Measurements from ENCODE around the gene SOX18. TPM values are rescaled to one million over a fixed set of nuclear protein-coding genes. Genes with fewer than 3 reads are reported as not detected.

The SOX18 gene
- total RNA-seq, 2 donors from 2014 or later, result 2.3 to 2.8 TPM

DNA sequence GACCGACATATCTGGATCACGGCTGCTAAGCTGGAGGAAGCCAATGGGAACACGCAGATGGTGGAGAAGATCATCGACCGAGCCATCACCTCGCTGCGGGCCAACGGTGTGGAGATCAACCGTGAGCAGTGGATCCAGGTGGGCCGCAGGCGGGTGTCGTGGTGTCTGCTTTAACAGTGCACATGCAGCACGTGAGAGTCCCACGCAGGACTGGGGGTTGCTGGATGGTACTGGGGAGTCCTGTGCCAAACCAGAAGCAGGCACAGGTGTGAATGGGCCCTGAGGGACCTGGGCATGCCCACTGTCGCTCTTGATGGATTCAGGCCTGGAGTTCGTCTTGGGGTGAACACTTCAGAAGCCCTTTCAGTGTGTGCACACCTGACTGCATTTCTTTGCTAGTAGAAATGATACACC is 38.1 kb downstream of the SOX18 start:
- Mint-ChIP-seq H3K36me3 (ENCODE audit: low read depth) (peaks cover 74% of the 10 kb centered on the region), H3K27me3 (ENCODE audit: insufficient read depth) (no peaks in the 10 kb centered on the region), H3K27ac (no peak overlapping the region), H3K4me3 (no peak overlapping the region), H3K9me3 (peaks cover 11% of the 10 kb centered on the region), H3K4me1 (no peaks in the 10 kb centered on the region)
- no peaks in the 10 kb centered on the region for H3K4me1 ChIP-seq (ENCODE audit: control insufficient read depth, insufficient read depth, low read length)
- TF ChIP-seq, protein P1, sequence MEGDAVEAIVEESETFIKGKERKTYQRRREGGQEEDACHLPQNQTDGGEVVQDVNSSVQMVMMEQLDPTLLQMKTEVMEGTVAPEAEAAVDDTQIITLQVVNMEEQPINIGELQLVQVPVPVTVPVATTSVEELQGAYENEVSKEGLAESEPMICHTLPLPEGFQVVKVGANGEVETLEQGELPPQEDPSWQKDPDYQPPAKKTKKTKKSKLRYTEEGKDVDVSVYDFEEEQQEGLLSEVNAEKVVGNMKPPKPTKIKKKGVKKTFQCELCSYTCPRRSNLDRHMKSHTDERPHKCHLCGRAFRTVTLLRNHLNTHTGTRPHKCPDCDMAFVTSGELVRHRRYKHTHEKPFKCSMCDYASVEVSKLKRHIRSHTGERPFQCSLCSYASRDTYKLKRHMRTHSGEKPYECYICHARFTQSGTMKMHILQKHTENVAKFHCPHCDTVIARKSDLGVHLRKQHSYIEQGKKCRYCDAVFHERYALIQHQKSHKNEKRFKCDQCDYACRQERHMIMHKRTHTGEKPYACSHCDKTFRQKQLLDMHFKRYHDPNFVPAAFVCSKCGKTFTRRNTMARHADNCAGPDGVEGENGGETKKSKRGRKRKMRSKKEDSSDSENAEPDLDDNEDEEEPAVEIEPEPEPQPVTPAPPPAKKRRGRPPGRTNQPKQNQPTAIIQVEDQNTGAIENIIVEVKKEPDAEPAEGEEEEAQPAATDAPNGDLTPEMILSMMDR (conservative IDR thresholded peaks at IDR 0.05), result no peak
- H3K9ac ChIP-seq (ENCODE audit: extremely low read depth, low read length, poor library complexity, severe bottlenecking), result no peak overlapping the region
- peaks cover 17% of the 10 kb centered on the region for H3K9me3 ChIP-seq (ENCODE audit: control insufficient read depth, low read length)
- H3K36me3 ChIP-seq (ENCODE audit: control insufficient read depth, insufficient read depth, low read length), result peaks cover 74% of the 10 kb centered on the region
- no peak overlapping the region for H3K27ac ChIP-seq (ENCODE audit: low read depth, low read length)
- H3K27me3 ChIP-seq (ENCODE audit: control insufficient read depth, insufficient read depth, low read length, poor library complexity, severe bottlenecking), result no peaks in the 10 kb centered on the region
- WGBS, 2 experiments (ENCODE audit: insufficient coverage in 1 of 2, insufficient read length in 1 of 2), result 92 to 96% methylated on average over 13 to 16 of the region's 16 CpGs
- no peak overlapping the region for H3K4me3 ChIP-seq (ENCODE audit: low read length)
- DNase-seq, result no peak

DNA sequence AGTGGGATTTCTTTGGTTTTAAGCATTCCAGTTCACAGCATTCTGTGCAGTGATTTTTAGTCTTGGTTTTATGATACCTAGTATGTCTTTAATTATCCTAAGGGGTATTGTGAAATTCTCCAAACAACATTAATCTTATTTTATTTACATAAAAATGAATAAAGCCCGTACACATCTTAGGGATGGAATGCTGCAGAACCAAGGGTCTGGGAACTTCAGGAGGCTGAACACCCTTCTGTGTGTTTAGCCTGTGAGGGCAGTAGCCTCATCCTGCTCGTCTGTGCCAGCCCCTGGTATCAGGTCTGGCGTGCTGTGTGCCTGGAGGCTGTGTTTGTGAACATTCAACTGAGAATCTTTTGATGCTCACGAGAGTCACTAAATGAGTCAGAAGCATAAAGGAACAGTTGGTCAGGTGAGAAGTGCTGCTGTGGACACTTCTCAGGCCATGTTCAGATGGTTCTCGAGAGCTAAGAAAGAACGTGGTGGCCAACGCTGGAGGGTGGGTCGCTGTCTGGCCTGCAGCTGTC is 38.7 kb downstream of the SOX18 start:
- Mint-ChIP-seq H3K36me3 (ENCODE audit: low read depth) (peaks cover 76% of the 10 kb centered on the region), H3K4me1 (no peaks in the 10 kb centered on the region), H3K9me3 (peaks cover 11% of the 10 kb centered on the region), H3K27ac (no peak overlapping the region), H3K4me3 (no peak overlapping the region), H3K27me3 (ENCODE audit: insufficient read depth) (no peaks in the 10 kb centered on the region)
- H3K4me3 ChIP-seq (ENCODE audit: low read length), result no peak overlapping the region
- H3K4me1 ChIP-seq (ENCODE audit: control insufficient read depth, insufficient read depth, low read length), result no peaks in the 10 kb centered on the region
- DNase-seq, result no peak
- peaks cover 72% of the 10 kb centered on the region for H3K36me3 ChIP-seq (ENCODE audit: control insufficient read depth, insufficient read depth, low read length)
- H3K9me3 ChIP-seq (ENCODE audit: control insufficient read depth, low read length), result peaks cover 14% of the 10 kb centered on the region
- no peaks in the 10 kb centered on the region for H3K27me3 ChIP-seq (ENCODE audit: control insufficient read depth, insufficient read depth, low read length, poor library complexity, severe bottlenecking)
- H3K9ac ChIP-seq (ENCODE audit: extremely low read depth, low read length, poor library complexity, severe bottlenecking), result no peak overlapping the region
- TF ChIP-seq, protein P1 (conservative IDR thresholded peaks at IDR 0.05), result no peak
- 91 to 96% methylated on average over 8 of the region's 8 CpGs for WGBS, 2 experiments (ENCODE audit: insufficient coverage in 1 of 2, insufficient read length in 1 of 2)
- H3K27ac ChIP-seq (ENCODE audit: low read depth, low read length), result no peak overlapping the region

GRCh38 chr20:64009811-64010387 is 39.5 kb downstream of the SOX18 start:
- Mint-ChIP-seq H3K27me3 (ENCODE audit: insufficient read depth) (no peaks in the 10 kb centered on the region), H3K4me3 (no peak overlapping the region), H3K9me3 (peaks cover 11% of the 10 kb centered on the region), H3K4me1 (no peaks in the 10 kb centered on the region), H3K27ac (no peak overlapping the region), H3K36me3 (ENCODE audit: low read depth) (peaks cover 75% of the 10 kb centered on the region)
- no peaks in the 10 kb centered on the region for H3K27me3 ChIP-seq (ENCODE audit: control insufficient read depth, insufficient read depth, low read length, poor library complexity, severe bottlenecking)
- no peak overlapping the region for H3K27ac ChIP-seq (ENCODE audit: low read depth, low read length)
- DNase-seq, result no peak
- 90 to 94% methylated on average over 10 to 13 of the region's 13 CpGs for WGBS, 2 experiments (ENCODE audit: insufficient coverage in 1 of 2, insufficient read length in 1 of 2)
- H3K4me1 ChIP-seq (ENCODE audit: control insufficient read depth, insufficient read depth, low read length), result no peaks in the 10 kb centered on the region
- TF ChIP-seq, protein P1 (conservative IDR thresholded peaks at IDR 0.05), result no peak
- no peak overlapping the region for H3K9ac ChIP-seq (ENCODE audit: extremely low read depth, low read length, poor library complexity, severe bottlenecking)
- H3K36me3 ChIP-seq (ENCODE audit: control insufficient read depth, insufficient read depth, low read length), result peaks cover 72% of the 10 kb centered on the region
- H3K4me3 ChIP-seq (ENCODE audit: low read length), result no peak overlapping the region
- H3K9me3 ChIP-seq (ENCODE audit: control insufficient read depth, low read length), result peaks cover 14% of the 10 kb centered on the region
